ENCODE measurements around the gene DNALI1. TPM values are rescaled to one million over a fixed set of nuclear protein-coding genes. Genes with fewer than 3 reads are reported as not detected.

Gene DNALI1
- total and polyA plus RNA-seq, 2 of the 8 experiments (the other 6 are each of a cell fraction or from before 2014, with no cell fraction given): 8.9 to 11.3 TPM

- TF ChIP-seq CHD7 (IDR thresholded peaks at IDR 0.05; ENCODE audit: insufficient replicate concordance, low read length) (no peak), EZH2 (IDR thresholded peaks at IDR 0.05; ENCODE audit: low read depth, low read length, severe bottlenecking) (no peak), KDM4A (IDR thresholded peaks at IDR 0.05; ENCODE audit: low read depth, low read length, severe bottlenecking) (no peak), CTBP2 (IDR thresholded peaks at IDR 0.05; ENCODE audit: borderline replicate concordance, insufficient read depth, insufficient read length, low read length) (no peak), TAF7 (optimal IDR thresholded peaks at IDR 0.05; ENCODE audit: borderline replicate concordance, low read depth, low read length) (no peak), CEBPB (IDR thresholded peaks at IDR 0.05; ENCODE audit: low read depth, low read length) (no peak), SIX5 (IDR thresholded peaks at IDR 0.05; ENCODE audit: low read depth, low read length) (no peak), BACH1 (IDR thresholded peaks at IDR 0.05; ENCODE audit: low read length) (no peak), SRF (IDR thresholded peaks at IDR 0.05; ENCODE audit: low read depth, low read length) (no peak), FOSL1 (IDR thresholded peaks at IDR 0.05; ENCODE audit: insufficient read depth, low read depth, low read length) (no peak), EP300 (IDR thresholded peaks at IDR 0.05; ENCODE audit: borderline replicate concordance in 1 of 2, low read depth in 2 of 2, low read length in 2 of 2) (no peak), CBX8 (IDR thresholded peaks at IDR 0.05; ENCODE audit: borderline replicate concordance, low read depth, low read length) (no peak)
Measured at GRCh38 chr1:37593726-37594125, 37.0 kb downstream of the DNALI1 start (continued).
